Mucosa of descending colon (tissue), 3 donors: ENCODE measurements around the gene CLCNKB. TPM values are rescaled to one million over a fixed set of nuclear protein-coding genes. Genes with fewer than 3 reads are reported as not detected.

Source experiments
- ATAC-seq: fragments of 200-7000 bp; cut with Tn5 transposase; one replicate; pipeline ENCODE4 v1.9.1; 2020; ENCODE audit warnings: mild to moderate bottlenecking, moderate library complexity
- DNase-seq, 3 donors: peaks; one replicate each; pipeline ENCODE4 v3.0.0-alpha.2; 2020
- H3K36me3 ChIP-seq: fragments of 200-600 bp; one replicate; pipeline ENCODE4 v1.8.0; 2021; ENCODE audit warnings: low read depth, mild to moderate bottlenecking
- H3K4me1 ChIP-seq: fragments of 200-600 bp; one replicate; pipeline ENCODE4 v1.8.0; 2021; ENCODE audit warnings: low read depth, mild to moderate bottlenecking
- H3K4me3 ChIP-seq: fragments of 200-600 bp; one replicate; pipeline ENCODE4 v1.8.0; 2021; ENCODE audit warnings: mild to moderate bottlenecking
- H3K9me3 ChIP-seq: fragments of 200-600 bp; one replicate; pipeline ENCODE4 v1.8.0; 2021; ENCODE audit warnings: mild to moderate bottlenecking
- CTCF ChIP-seq: fragments of 200-600 bp; IDR thresholded peaks from one replicate; pipeline ENCODE4 v1.8.0; 2022; ENCODE audit warnings: antibody characterized with exemption, mild to moderate bottlenecking
- intact Hi-C, 2 donors: fragments of 100-400 bp; cut with DNase I in 1 of 2; cut with micrococcal nuclease in 1 of 2; formaldehyde crosslinking; loops; one replicate each; pipeline versions ENCODE4 v1.11.0 to v1.11.1; 2022; cut with DNase I, micrococcal nuclease
- total RNA-seq, 3 donors: library from RNA; stranded (reverse); fragmentation: NEBNext Ultra II Directional in 2 of 3; extraction: Animal tissue kit (Norgen Biotek cat#: 25700) in 2 of 3; gene quantifications; one replicate each; pipeline versions ENCODE4 v1.2.1 to v1.2.4, GENCODE V29; 2021 to 2023
- donor health status: DM: no; HTN: no; CAD: no; lungs with moderate emphysema.
- donor health status: DM: no; HTN: no; CAD: no.
- donor health status: DM: no; HTN: yes; CAD: no.

Gene CLCNKB
- total RNA-seq, 3 donors from 2014 or later = 1.2 TPM; not detected in 2

GRCh38 chr1:16063226-16063829, 19.7 kb downstream of the CLCNKB start:
- H3K4me3 ChIP-seq = no peak overlapping the region
- no peak for ATAC-seq
- no peaks in the 10 kb centered on the region for H3K4me1 ChIP-seq
- intact Hi-C loops = no loop called here
- no peak for DNase-seq
- H3K36me3 ChIP-seq = no peaks in the 10 kb centered on the region
- TF ChIP-seq CTCF = no peak
- no peaks in the 10 kb centered on the region for H3K9me3 ChIP-seq

DNA sequence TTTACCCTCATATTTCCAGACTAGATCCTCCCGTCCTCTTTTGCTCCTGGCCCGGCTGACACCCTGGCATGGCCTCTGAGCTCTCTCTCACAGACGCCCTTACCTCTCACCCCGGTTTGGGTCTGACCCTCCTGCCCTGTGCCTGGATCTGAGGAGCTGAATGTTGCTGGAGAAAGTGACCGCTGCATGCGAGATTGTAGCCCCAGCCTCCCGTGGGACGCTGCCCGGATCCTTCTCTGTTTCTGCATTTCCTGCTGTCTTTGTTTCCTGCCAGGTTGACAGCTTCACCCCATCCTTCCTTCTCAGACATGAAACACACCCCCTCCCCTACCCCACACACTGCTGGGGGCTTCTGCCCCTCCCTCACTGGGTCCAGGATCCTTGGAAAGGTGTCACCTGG, 20.3 kb downstream of the CLCNKB start:
- no peaks in the 10 kb centered on the region for H3K4me1 ChIP-seq
- no peak for ATAC-seq
- intact Hi-C loops = no loop called here
- no peaks in the 10 kb centered on the region for H3K36me3 ChIP-seq
- H3K4me3 ChIP-seq = no peak overlapping the region
- no peak for TF ChIP-seq CTCF
- DNase-seq = no peak
- H3K9me3 ChIP-seq = no peaks in the 10 kb centered on the region

- H3K4me3 ChIP-seq = no peak overlapping the region
- DNase-seq = no peak
- H3K9me3 ChIP-seq = no peaks in the 10 kb centered on the region
- intact Hi-C loops = no loop called here
- ATAC-seq = no peak
- no peaks in the 10 kb centered on the region for H3K4me1 ChIP-seq
- no peak for TF ChIP-seq CTCF
- no peaks in the 10 kb centered on the region for H3K36me3 ChIP-seq
These were observed 21.1 kb downstream of the CLCNKB start for GRCh38 chr1:16064536-16065268.

GRCh38 chr1:16065269-16065576, 21.6 kb downstream of the CLCNKB start:
- Histone ChIP-seq H3K9me3 (no peaks in the 10 kb centered on the region), H3K4me1 (no peaks in the 10 kb centered on the region), H3K36me3 (no peaks in the 10 kb centered on the region), H3K4me3 (no peak overlapping the region)
- no peak for TF ChIP-seq CTCF
- intact Hi-C loops = no loop called here
- DNase-seq (no peak), ATAC-seq (no peak)

- Histone ChIP-seq H3K36me3 (no peaks in the 10 kb centered on the region), H3K4me1 (no peaks in the 10 kb centered on the region), H3K9me3 (no peaks in the 10 kb centered on the region), H3K4me3 (no peak overlapping the region)
- DNase-seq (no peak), ATAC-seq (no peak)
- intact Hi-C loops = no loop called here
- TF ChIP-seq CTCF = no peak
These were observed 22.7 kb downstream of the CLCNKB start for GRCh38 chr1:16066245-16066644.
